OCI-LY7 (cell line): ENCODE measurements around the gene CTNNA2. TPM values are rescaled to one million over a fixed set of nuclear protein-coding genes. Genes with fewer than 3 reads are reported as not detected.

Experiments used
- BruUV-seq: library from RNA; stranded (reverse); fragments of 400-500 nt; replicated peaks from 2 replicates; lab custom pipeline; 2021; lab: Mats Ljungman, UMichigan
- CTCF ChIA-PET: fragments of 300-600 bp; sonication (Branson Sonifier 250); formaldehyde crosslinking; loops from one replicate; lab custom pipeline; 2022; ENCODE audit warnings: antibody characterized with exemption; ENCODE audit not compliant: unreplicated experiment; lab: Charles Lee
- POLR2A ChIA-PET: fragments of 300-600 bp; sonication (Branson Sonifier 250); formaldehyde crosslinking; loops from one replicate; lab custom pipeline; 2022; ENCODE audit warnings: antibody characterized with exemption; lab: Charles Lee
- DNase-seq: peaks from one replicate; pipeline ENCODE4 v3.0.0-alpha.2; 2015; ENCODE audit warnings: low spot score
- H2AFZ ChIP-seq: fragments of 200-600 bp; sonication (generic), shearing (Covaris generic); 2 replicates; pipeline ENCODE4 v1.6.1; 2014; ENCODE audit warnings: mild to moderate bottlenecking, antibody characterized with exemption, low read length, moderate library complexity
- H3K27ac ChIP-seq: fragments of 200-600 bp; sonication (generic); 2 replicates; pipeline ENCODE4 v1.5.1; 2014; ENCODE audit warnings: mixed run types, low read depth, mild to moderate bottlenecking, moderate library complexity, low read length, inconsistent platforms; ENCODE audit not compliant: poor library complexity, severe bottlenecking
- H3K36me3 ChIP-seq: fragments of 200-600 bp; sonication (generic); 2 replicates; pipeline ENCODE4 v1.6.1; 2014; ENCODE audit warnings: mild to moderate bottlenecking, antibody characterized with exemption, low read length, moderate library complexity, mixed read lengths; ENCODE audit not compliant: insufficient read depth
- H3K4me1 ChIP-seq: fragments of 200-600 bp; sonication (generic); 2 replicates; pipeline ENCODE4 v1.5.1; 2014; ENCODE audit warnings: mild to moderate bottlenecking, low read length; ENCODE audit not compliant: insufficient read depth, poor library complexity, severe bottlenecking
- H3K4me2 ChIP-seq: fragments of 200-600 bp; sonication (generic); 2 replicates; pipeline ENCODE4 v1.6.1; 2014; ENCODE audit warnings: mild to moderate bottlenecking, low read length
- H3K4me3 ChIP-seq: fragments of 200-600 bp; sonication (generic); 2 replicates; pipeline ENCODE4 v1.5.1; 2014; ENCODE audit warnings: mild to moderate bottlenecking, low read depth, low read length; ENCODE audit not compliant: poor library complexity, severe bottlenecking
- H3K79me2 ChIP-seq: fragments of 200-600 bp; sonication (generic); 2 replicates; pipeline ENCODE4 v1.6.1; 2016; ENCODE audit warnings: low read depth, mild to moderate bottlenecking, low read length, moderate library complexity, mixed read lengths; ENCODE audit not compliant: insufficient read depth
- H3K9me2 ChIP-seq: fragments of 200-600 bp; sonication (generic); 2 replicates; pipeline ENCODE4 v1.6.1; 2016; ENCODE audit warnings: mild to moderate bottlenecking, low read length, mixed read lengths; ENCODE audit not compliant: insufficient read depth
- H3K9me3 ChIP-seq: fragments of 200-600 bp; sonication (generic); 2 replicates; pipeline ENCODE4 v1.6.1; 2014; ENCODE audit warnings: mild to moderate bottlenecking, mixed run types, low read length, mixed read lengths
- H4K20me1 ChIP-seq: fragments of 200-600 bp; sonication (generic); 2 replicates; pipeline ENCODE4 v1.6.1; 2014; ENCODE audit warnings: mild to moderate bottlenecking, antibody characterized with exemption, low read length, moderate library complexity, mixed read lengths; ENCODE audit not compliant: insufficient read depth
- EZH2phosphoT487 ChIP-seq: fragments of 200-600 bp; sonication (generic); IDR thresholded peaks from 2 replicates; pipeline ENCODE4 v1.6.1; 2018; ENCODE audit warnings: low read depth, borderline replicate concordance, mild to moderate bottlenecking, mixed run types, antibody characterized with exemption, low read length, moderate library complexity, mixed read lengths
- intact Hi-C: fragments of 100-400 bp; cut with micrococcal nuclease; formaldehyde crosslinking; loops from one replicate; pipeline ENCODE4 v1.10.0; 2022; ENCODE audit not compliant: unreplicated experiment
- total RNA-seq, 2 experiments: library from RNA; depleted of rRNA in 1 of 2; stranded (reverse); fragments of >200 nt in 1 of 2; shearing (Covaris generic) in 1 of 2; gene quantifications; 2 replicates each; pipeline ENCODE4 v1.2.3, GENCODE V29; 2014 to 2022
- TF ChIP-seq, protein P1 (sequence below): fragments of 200-600 bp; sonication (generic); conservative IDR thresholded peaks from 2 replicates; pipeline ENCODE4 v1.5.1; 2014; ENCODE audit warnings: mild to moderate bottlenecking, antibody characterized with exemption, low read length, moderate library complexity, mixed read lengths

Gene CTNNA2
- total RNA-seq, 2 experiments from 2014 or later, result 0.19 to 2.7 TPM

DNA sequence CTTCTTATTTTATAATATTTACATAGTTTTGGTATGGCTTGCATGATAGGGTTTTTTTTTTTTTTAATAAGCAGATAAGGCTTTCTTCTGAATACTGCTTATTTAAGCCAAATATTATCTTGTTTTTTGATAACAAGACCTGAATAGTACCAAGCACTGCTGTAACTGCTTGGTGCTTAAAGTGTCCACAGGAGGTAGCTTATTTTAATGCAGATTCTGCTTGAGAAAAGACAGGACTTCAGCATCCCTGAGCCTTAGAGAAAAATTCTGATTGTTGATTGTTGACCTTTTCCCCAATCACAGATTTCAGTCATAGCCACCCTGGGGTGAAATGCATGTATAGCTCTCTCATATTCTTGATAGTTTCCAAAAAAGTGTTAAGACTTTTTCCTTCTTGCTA, 336.4 kb downstream of the CTNNA2 start:
- Histone ChIP-seq H3K79me2 (no peaks in the 10 kb centered on the region), H3K4me2 (no peak overlapping the region), H3K4me1 (no peaks in the 10 kb centered on the region), H3K9me2 (no peaks in the 10 kb centered on the region), H3K4me3 (no peak overlapping the region), H3K27ac (no peak overlapping the region), H3K36me3 (no peaks in the 10 kb centered on the region), H2AFZ (no peak overlapping the region), H4K20me1 (no peaks in the 10 kb centered on the region), H3K9me3 (no peaks in the 10 kb centered on the region)
- no peak for DNase-seq
- ChIA-PET CTCF (no interaction called here), POLR2A (no interaction called here)
- no peak for TF ChIP-seq EZH2phosphoT487
- TF ChIP-seq, protein P1, sequence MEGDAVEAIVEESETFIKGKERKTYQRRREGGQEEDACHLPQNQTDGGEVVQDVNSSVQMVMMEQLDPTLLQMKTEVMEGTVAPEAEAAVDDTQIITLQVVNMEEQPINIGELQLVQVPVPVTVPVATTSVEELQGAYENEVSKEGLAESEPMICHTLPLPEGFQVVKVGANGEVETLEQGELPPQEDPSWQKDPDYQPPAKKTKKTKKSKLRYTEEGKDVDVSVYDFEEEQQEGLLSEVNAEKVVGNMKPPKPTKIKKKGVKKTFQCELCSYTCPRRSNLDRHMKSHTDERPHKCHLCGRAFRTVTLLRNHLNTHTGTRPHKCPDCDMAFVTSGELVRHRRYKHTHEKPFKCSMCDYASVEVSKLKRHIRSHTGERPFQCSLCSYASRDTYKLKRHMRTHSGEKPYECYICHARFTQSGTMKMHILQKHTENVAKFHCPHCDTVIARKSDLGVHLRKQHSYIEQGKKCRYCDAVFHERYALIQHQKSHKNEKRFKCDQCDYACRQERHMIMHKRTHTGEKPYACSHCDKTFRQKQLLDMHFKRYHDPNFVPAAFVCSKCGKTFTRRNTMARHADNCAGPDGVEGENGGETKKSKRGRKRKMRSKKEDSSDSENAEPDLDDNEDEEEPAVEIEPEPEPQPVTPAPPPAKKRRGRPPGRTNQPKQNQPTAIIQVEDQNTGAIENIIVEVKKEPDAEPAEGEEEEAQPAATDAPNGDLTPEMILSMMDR, result no peak
- intact Hi-C loops, result no loop called here
- no TSS peak for BruUV-seq

GRCh38 chr2:79849949-79850348, 337.1 kb downstream of the CTNNA2 start:
- no peak overlapping the region for H3K27ac ChIP-seq
- intact Hi-C loops, result no loop called here
- no peak overlapping the region for H2AFZ ChIP-seq
- H3K9me3 ChIP-seq, result no peaks in the 10 kb centered on the region
- ChIA-PET POLR2A (no interaction called here), CTCF (no interaction called here)
- no peaks in the 10 kb centered on the region for H3K4me1 ChIP-seq
- TF ChIP-seq, protein P1, result no peak
- TF ChIP-seq EZH2phosphoT487, result no peak
- H4K20me1 ChIP-seq, result no peaks in the 10 kb centered on the region
- no peaks in the 10 kb centered on the region for H3K79me2 ChIP-seq
- H3K9me2 ChIP-seq, result no peaks in the 10 kb centered on the region
- no peak overlapping the region for H3K4me2 ChIP-seq
- H3K4me3 ChIP-seq, result no peak overlapping the region
- H3K36me3 ChIP-seq, result no peaks in the 10 kb centered on the region
- BruUV-seq, result no TSS peak
- DNase-seq, result no peak

- Histone ChIP-seq H3K4me2 (no peak overlapping the region), H3K27ac (no peak overlapping the region), H4K20me1 (no peaks in the 10 kb centered on the region), H3K4me1 (no peaks in the 10 kb centered on the region), H3K79me2 (no peaks in the 10 kb centered on the region), H3K9me2 (no peaks in the 10 kb centered on the region), H3K36me3 (no peaks in the 10 kb centered on the region), H2AFZ (no peak overlapping the region), H3K9me3 (no peaks in the 10 kb centered on the region), H3K4me3 (no peak overlapping the region)
- no TSS peak for BruUV-seq
- intact Hi-C loops, result no loop called here
- ChIA-PET POLR2A (no interaction called here), CTCF (no interaction called here)
- TF ChIP-seq, protein P1, result no peak
- no peak for TF ChIP-seq EZH2phosphoT487
- no peak for DNase-seq
These were observed 338.1 kb downstream of the CTNNA2 start for GRCh38 chr2:79850912-79851311.
